GM21360 (cell line): Measurements from ENCODE around the gene PLXDC1.

Experiments
- ATAC-seq: cut with Tn5 transposase; IDR thresholded peaks from one replicate; pipeline ENCODE4 v1.9.1; 2021; ENCODE audit warnings: mild to moderate bottlenecking, moderate library complexity; ENCODE audit not compliant: unreplicated experiment

Gene PLXDC1

DNA sequence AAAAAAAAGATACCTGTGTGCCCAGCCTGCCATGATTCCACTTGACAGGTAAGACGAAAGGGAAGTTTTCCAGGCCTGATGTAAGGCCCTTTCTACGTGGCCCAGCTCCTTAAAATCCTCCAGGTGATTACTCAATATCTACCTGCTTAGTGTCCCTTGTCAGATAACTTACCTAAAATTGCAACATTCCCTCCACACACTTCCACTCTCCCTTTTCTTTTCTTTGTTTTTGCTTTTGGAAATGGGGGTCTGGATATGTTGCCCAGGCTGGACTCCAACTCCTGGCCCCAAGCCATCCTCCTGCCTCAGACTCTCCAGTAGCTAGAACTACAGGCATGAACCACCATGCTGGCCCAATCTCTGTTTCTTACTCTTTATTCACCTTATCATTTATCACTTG, 7.2 kb upstream of the PLXDC1 start:
- ATAC-seq = no peak

DNA sequence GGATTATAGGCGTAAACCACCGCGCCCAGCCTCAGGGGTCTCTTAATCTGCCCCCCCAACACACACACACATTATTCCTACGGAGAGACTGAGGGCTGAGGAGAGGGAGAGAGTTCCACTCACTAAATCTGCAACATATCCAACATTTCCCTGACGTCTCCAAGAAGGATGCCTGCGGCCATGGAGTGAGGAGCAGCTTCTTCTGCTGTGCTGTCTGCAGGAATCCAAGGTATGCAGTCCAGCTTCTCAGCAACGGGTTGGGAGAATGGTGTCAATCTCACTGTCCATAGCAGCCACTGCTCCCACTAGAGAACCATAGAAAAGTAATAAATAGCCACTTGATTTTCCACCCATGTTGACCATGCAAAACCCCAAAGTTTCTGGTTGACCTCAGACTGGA, 5.1 kb upstream of the PLXDC1 start:
- ATAC-seq = no peak

DNA sequence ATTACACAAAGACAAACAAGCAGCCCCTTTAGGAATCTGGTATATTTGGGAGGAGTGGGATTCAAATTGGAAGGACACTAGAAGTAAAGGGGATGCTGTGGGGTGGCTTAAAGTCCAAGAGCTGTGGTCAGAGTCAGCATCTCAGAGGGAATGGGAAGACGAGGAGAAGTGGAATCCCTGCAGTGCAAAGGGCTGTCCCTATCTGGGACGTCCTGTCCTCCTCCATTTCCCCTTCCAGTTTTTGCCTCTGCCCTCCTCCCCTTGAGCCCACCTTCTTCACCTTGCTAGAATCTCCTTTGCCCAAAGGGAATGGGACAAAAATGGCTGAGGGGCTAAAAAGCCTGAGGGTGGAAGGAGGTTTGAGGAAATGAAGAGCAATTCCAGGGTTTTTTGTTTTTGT, 4.2 kb upstream of the PLXDC1 start:
- no peak for ATAC-seq

DNA sequence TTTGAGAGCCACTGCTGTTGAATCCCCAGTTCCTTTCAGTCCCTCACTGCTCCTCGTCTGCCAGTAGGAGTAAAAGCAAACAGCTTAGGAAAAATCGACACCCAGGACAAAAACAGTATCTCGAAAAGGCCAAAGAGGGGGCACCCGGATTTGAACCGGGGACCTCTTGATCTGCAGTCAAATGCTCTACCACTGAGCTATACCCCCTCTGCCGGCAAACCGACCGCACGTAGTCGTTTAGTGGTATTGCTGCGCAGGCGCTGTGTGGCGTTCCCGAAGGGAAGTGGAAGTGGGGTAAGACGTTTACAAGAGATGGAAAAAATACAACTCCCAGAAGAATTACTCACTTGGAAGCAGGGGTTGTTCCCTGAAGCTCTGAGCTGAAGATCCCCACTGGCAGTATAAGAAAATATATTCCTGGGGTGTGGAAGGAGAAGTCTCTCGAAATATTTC, 2.2 kb upstream of the PLXDC1 start:
- ATAC-seq = peak; percentile 40

DNA sequence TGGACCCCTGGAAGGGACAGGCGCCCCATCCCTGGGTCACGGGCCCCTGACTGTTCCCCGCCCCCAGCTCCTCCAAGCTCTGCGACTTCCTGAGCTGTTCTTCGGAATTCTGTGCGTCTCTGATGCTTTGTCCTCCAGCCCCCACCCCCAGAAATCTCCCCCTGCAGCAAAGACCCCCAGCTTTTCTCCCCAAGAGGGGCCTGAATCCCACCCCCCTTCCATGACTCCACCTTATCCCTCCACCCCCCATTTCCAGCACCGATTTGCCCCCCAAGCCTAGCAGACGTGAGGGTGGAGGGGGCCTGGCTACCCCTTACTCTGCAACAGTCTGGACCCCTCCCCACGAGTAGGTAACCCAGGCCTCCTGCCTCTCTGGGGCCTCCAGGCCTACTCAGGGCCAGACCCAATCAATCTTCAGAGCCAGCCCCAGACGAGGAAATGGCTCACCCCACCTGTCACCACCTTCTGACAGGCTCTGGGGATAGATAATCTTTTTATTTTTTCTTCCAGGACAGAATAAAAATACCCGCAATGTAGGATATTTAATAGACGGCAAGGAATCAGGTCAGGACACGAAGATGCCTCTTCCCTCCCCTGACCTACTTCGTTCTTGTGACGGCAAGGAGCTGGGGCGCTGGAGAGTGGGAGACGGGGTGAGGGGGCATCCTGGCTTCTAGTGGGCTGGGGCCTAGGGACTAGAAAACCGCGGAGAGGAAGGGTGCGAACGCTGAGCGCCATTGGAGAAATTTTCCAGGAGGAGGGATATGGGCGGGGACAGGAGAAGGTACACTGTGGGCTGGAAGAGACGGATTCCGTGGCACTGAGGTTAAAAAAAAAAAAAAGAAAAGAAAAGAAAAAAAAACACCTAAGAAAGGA, 744 bp upstream of the PLXDC1 start:
- ATAC-seq = no peak

DNA sequence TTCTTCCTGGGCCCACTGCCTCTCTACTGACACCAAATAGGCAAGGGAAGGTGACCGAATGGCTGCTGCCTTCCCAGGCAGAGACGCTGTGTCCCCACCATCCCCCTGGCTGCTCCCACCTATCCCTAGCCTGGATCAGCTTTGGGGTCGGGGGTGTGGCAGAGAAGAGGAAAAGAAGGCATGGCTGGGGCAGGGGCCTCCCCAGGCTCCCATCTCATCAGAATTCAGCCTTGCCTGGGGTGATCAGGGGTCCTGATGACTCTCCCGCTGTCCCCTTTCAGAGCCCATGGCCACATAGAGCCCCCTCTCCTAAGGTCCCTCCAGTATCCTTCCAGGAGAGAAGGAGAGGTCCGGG, 665 bp downstream of the PLXDC1 start:
- no peak for ATAC-seq

DNA sequence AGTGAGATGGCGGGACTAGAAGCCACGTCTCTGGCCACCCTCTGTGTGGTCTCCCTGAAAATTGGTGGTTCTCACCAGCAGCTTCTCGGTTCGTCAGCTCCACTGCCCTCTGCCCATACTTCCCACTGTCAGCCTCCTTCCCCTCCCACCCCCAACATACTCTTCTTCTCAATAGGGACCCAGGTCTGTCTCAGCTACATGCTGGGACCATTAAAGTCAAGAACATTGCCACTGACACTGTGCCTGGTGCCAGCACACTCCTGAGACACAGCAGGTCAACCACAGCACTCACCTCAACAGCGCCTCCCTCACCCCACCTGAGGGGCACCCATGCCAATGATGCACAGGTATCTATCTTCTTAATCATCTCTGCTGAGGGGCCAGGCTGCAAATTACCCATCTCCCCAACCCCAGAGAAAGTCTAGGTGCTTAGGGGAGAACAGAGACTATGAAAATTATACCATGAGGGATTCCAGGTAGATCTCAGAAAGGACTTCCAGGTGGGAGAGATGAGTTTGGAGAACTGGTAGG, 1.3 kb downstream of the PLXDC1 start:
- no peak for ATAC-seq

DNA sequence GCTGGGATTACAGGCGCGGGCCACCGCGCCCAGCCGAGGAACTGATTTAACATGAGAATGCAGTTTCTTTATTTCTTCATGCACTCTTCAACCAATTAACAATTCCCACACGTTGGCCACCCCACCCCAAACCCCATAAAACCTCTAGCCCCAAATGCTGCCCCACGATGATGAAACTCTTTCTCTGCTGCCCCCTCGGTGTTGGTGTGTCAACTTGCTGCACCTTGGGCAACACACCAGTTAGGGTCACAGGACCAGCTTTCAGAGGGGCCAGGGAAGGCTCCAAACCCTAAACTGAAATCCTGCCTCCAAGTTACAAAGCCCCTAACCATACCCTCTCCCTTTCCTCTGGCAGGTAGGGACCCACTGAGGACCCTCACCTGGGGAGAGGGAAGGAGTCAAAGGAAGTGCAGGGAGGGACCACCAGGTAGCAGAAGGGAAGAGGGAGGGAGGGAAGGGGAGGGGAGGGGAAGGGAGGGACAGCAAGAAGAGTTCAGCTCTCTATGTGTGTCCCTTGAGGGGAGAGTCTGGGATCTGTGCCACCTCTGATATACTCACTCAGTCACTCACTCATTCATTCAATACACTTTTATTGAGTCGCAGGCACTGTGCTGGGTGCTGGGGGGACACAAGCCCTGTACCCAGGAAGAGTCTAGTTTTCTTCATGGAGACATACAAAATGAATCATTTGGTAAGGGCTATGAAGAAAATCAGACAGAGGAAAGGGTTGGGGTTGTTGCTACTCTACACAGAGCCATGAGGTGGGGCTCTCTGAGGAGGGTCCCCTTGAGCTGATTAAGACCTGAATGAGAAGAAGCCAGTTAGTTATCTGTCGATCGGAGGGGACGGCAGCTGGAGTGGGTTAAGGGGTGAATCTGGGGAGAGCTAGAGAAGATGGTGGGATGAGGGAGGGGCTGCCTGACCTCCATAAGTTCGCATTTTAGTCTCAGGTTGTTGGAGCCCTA, 3.9 kb downstream of the PLXDC1 start:
- no peak for ATAC-seq

DNA sequence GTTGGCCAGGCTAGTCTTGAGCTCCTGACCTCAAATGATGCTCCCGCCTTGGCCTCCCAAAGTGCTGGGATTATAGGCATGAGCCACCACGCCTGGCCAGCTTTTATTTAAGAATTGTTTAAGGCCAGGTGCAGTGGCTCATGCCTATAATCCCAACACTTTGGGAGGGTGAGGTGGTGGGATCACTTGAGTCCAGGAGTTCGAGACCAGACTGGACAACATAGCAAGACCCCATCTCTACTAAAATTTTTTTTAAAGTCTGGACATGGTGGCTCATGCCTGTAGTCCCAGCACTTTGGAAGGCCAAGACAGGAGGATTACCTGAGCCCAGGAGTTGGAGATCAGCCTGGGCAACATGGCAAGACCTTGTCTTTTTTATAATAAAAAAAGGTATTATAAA, 5.2 kb downstream of the PLXDC1 start:
- no peak for ATAC-seq

DNA sequence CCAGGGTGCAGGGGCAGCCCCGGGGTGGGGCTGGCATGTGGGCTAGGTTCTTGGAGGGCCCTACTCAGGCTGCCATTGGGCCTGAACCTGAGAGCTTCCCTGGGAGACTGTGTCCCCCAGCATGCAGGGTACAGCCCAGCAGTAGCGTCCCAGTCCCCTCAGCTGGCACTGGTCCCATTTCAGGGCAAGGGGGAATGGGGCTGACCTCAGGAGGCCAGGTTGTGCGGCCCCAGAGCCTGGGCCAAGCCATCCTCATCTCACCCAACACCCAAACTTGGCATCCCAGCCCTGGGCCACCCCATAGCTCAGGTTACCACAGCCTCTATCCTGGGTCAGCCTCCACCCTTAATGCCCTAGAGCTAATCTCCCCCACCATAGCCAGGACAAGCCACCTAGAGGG, 6.3 kb downstream of the PLXDC1 start:
- no peak for ATAC-seq

DNA sequence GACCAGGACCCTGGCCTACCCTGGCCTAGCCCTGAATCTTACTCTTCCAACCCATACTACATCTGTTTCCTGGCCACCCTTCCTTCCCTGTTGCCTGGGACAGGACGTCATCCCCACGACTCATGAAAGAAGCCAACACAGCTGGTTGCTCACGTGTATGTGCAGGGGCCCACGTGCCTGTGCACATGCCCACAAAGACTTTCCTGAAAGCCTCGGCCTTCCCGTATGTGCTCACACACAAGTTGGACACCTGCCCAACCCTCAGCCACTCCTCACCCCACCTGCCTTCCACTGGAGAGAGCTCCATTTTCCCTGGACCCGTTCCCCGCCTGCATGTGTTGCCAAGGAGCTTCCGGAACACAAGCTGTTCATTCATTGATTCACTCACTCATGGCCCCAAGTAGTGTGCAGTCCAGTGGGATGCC, 7.0 kb downstream of the PLXDC1 start:
- no peak for ATAC-seq

DNA sequence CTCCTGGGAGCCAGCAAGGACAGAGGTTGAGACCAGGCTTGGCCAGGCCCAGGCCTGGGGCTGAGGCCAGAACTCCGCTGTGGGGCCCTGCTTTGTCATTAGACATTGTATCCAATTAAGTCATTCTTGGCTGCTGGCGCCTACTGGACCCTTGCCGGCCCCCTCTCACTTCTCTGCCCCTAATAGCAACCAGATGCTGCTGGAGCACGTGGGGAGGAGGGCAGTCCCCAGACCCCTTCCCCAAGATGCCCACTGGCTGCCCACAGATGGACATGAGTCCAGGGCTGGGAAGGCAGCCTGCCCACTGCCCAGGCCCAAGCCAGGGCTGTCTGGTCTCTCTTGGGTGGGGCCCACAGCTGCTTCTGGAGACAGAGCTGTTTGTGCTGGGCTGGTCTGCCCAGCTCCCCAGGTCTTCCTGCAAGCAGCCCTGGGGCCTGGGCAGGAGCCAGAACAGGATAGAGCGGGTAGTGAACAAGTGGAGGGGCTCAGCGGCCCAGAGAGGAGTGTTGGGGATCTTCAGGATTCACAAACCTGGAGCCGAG, 7.8 kb downstream of the PLXDC1 start:
- no peak for ATAC-seq

DNA sequence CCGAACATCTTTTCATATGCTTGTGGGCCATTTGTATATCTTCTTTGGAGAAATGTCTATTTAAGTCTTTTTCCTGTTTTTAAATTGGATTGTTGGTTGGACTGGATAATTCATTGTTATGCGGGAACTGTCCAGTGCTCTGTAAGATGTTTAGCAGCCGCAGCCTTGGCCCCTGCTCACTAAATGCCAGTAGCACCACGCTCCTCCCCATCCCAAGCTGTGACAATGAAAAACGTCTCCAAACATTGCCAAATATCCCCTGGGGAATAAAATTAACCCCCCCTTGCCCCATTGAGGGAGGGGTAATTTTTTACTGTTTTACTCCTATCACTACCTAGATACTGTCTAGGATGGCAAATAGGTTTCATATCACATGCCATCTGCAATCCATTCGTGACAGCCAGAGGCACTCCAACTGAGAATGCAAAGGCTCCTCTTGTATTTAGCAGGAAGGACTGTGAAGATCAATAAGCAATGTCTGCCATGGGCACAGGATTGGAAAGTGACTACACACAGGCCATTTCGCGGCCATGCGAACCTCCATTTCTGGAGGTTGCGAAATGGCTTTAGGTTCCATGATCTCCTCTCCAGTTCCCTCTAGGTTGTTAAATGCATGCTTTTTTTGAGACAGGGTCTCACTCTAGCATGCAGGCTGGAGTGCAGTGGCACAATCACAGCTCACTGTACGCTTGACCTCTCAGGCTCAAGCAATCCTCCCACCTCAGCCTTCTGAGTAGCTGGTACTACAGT, 9.3 kb downstream of the PLXDC1 start:
- ATAC-seq = no peak

DNA sequence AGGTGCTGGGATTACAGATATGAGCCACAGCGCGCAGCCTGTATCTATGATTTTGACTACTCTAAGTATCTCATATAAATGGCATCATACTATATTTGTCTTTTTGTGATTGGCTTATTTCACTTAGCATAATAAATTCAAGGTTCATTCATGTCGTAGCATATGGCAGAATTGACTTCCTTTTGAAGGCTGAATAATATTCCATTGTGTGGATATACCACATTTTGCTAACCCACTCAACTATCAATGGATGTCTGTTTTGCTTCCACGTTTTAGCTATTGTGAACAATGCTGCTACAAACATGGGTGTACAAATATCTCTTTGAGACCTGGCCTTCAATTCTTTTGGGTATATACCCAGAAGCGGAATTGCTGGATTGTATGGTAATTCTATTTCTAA, 10.1 kb downstream of the PLXDC1 start:
- ATAC-seq = no peak

DNA sequence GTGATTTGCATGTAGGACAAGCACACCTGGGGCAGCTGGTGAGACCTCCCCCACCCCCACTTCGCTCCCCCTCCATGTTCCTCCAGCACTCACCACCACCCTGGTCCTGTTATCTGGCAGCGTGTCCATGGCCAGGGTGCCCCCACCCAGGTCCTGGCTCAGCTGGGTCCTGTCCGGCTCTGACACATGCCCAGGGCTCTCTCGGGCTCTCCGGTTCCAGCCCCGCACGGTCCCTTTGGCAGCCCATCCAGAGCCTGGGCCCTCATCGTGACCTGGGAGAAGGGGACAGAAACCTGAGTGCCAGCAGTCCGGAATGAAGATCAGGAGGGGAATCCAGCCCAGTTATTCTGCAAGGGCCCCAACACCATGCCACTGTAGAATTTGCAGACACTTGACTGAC, 11.9 kb downstream of the PLXDC1 start:
- no peak for ATAC-seq

DNA sequence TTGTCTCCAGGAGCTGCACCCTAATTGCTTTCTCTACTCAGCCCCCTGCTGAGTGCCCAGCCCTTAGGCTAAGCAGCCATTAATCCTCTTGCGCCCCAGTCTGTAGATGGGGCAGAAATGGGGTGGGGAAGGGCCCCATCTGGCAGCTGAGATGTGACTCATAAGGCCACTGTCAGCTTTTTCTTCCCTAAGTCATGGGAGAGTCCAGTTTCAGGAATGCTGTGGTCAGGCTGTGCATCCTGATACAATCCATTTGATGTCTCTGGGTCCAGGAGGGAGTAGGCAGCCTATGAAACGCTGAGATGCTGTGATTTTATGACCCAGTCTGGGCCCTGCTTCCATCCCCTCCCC, 12.3 kb downstream of the PLXDC1 start:
- ATAC-seq = no peak

DNA sequence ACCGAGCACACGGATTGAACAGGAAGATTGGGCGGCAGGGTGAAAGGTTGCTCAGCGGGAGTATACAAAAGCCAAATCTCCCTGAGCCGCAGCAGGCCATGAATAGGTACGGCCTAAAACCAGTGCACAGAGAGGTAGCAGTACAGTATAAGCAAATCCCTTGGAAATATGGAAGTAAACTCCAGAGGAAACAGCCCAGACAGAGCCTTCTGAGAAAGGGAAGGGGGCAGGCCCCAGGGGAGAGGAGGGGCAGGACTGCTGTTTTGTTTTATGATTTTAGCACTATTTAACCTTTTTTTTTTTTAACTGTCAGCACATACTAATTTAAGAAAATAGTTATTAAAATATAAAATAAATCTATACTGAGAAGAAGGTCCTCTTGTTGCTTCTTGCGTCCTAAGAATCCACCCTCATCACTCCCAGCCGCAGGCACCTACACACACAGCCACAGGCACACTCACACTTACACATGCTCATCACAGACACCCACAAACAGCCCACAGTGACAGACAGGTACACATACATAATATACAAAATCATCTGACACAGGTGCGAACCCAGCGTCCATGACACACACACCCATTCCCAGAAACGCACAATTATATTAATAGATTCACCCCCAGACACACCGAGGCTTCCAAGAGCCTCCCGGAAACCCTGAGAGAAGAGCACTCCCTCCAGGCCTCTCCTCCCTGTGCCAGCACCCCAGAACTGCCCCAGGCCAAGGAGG, 12.8 kb downstream of the PLXDC1 start:
- ATAC-seq = no peak

DNA sequence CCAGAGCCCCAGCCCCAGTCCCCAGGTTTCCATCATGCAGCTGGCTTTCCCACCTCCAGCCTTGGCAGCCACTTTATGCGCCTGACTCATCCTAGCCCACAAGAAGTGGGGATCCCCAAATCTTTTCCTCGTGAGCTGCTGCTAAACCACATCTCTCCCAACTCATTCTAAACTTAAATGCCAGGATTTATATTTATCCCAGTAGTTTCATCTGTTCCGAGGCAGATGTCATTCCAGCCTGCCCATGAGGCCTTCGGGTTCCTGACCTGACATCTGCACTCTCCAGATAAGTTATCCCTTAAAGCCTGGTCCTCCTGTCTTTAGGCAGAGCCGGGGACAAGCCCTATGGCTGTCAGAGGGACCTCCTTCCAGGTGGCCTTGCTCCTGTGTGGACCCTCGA, 16.6 kb downstream of the PLXDC1 start:
- no peak for ATAC-seq

DNA sequence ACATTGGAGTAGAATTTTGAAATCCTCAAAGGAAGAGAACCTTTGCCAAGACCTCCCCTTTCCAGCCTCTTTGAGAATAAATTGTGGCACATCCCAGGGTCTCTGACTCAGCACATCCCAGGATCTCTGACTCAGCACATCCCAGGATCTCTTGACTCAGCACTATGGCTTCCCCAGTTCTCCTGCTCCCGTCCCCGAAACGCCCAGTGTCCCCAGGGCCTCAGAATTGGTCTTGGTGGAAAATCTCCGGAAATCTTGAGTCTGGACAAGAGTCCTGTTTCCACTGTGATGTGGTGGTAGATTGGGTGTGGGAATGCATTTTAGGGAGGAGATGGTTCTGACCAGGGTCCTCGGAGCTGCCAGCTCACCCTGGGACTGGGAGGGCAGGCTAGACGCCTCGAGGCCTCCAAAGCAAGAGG, 19.2 kb downstream of the PLXDC1 start:
- no peak for ATAC-seq

DNA sequence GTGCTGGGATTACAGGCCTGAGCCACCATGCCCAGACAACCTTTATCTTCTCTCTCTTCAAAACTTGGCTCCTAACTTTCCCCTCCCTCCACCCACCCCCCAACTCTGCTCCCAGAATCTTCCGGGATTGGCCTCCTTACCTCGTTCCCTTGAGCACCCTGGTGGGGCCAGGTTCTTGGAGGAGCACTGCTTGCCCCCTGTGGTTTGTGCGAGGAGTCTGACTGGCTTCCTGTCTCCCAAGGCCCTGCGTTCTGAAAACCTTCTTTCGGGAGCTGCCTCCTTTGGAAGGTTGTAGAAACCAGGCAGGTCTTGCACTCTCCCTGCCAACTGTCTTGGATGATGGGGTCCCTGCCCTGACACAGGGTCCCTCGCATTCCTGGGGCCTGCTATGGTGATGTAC, 19.8 kb downstream of the PLXDC1 start:
- ATAC-seq = no peak
